CD4-positive, alpha-beta T cell treated with Interleukin-6 for 4 hours (primary cell): Measurements from ENCODE around the gene JAKMIP1.
"Not testable (repeated sequence)": the region's sequence is repeated elsewhere in the genome, so short reads cannot be mapped to it uniquely, and the experiment has no call there.

Experiments
- DNase-seq: peaks from one replicate; pipeline ENCODE4 v3.0.0-alpha.2; 2020; ENCODE audit warnings: mixed read lengths

Gene JAKMIP1

DNA sequence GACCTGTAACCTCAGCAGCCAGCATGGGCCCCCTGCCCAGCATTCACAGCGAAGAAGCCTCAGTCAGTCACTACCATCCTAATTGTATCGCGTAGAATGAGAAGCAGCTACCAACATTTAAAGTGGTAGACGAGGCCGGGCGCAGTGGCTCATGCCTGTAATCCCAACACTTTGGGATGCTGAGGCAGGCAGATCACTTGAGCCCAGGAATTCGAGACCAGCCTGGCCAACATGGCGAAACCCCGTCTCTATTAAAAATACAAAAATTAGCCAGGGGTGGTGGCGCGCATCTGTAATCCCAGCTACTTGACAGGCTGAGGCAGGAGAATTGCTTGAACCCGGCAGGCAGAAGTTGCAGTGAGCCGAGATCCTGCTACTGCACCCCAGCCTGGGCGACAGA lies 59.3 kb downstream of the JAKMIP1 start:
- DNase-seq, result not testable (repeated sequence)

- DNase-seq, result no peak
These were observed 62.6 kb downstream of the JAKMIP1 start for GRCh38 chr4:6137747-6138135.

DNA sequence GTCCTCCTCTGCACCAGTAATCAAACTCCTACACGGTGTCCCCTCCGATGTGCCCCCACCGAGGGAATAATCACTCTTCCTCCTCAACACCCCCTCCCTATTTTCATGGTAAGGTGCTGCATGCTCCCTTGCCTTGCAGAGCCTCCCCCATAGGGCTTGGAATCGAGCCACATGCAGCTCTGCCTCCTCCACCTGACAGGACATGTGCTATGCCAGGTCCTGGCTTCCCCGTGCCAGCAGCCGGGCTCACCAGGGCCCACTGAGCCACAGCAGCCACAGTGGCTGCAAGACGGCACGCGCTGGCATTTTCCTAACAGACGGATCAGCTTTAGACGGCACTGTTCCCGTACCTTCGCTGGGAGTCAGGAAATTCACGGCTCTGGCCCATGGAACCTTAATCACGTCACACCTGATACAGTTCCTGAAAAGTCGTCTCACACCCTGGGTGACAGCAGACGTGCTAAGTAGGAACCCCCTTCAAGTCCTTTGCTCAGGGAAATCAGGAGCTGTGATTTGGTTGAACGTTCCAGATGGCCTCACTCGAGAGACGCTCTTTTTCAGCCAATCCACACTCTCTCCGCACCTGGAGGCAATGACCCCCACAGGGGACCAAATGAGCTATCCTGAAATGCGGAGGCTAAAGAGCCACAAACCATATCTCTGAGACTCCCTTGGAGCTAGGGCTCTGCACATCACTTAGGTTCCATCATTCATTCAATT lies 63.2 kb downstream of the JAKMIP1 start:
- no peak for DNase-seq

DNA sequence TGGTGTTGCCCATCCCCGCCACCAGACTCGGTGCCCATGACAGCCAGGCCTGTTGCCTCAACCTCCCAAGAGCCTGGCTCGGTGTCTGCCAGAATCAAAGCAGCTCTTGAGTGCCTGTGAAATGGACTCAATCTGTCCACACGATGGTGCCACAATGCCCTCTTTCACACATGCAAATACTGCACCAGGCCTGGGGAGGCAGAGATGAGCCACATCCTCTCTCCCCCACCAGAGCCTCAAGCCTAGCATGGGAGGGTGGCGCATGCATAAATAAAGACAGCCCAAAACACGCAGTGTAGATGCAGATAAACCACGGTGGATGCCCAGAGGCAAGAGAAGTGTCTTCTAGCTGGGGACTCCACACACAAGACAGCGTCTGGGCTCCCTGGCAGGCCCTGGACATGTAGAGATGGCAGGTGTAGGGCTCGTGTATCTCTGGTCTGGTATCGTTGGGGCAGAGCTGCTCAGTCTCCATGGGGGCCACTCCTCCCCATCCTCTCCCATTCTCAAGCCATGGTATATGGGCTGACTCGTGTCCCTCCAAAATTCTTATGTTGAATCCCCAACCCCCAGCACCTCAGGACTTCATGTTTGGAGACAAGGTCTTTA lies 65.6 kb downstream of the JAKMIP1 start:
- DNase-seq, result peak; percentile 42

GRCh38 chr4:6132716-6133115 lies 67.6 kb downstream of the JAKMIP1 start:
- DNase-seq, result no peak

GRCh38 chr4:6128221-6128850 lies 72.0 kb downstream of the JAKMIP1 start:
- no peak for DNase-seq

GRCh38 chr4:6126971-6127745 lies 73.2 kb downstream of the JAKMIP1 start:
- no peak for DNase-seq

DNA sequence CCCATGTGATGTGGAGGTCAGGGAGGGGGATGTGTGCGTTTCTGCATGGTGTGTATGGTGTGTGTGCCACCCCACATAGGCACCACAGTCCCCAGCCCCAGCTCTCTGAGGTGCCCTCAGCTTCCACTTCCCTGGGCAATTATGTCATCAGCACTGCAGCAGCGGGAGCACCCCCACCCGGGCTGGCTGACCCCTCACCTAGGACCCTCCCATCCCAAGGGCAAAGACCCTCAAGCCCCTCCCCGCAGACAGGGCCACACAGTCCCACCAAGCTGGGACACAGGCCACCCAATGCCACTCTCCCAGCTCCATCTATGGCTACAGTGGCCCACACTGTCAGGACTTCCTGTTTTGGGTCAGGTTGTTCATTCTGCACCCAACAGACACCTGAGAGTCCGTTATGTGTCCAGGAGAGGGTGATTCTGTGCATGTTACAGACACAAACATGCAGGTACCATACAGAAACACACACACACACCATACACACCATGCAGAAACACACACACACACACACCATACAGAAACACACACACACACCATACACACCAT lies 75.2 kb downstream of the JAKMIP1 start:
- DNase-seq, result no peak

GRCh38 chr4:6124386-6125102 lies 75.8 kb downstream of the JAKMIP1 start:
- no peak for DNase-seq

GRCh38 chr4:6123976-6124375 lies 76.4 kb downstream of the JAKMIP1 start:
- no peak for DNase-seq

DNA sequence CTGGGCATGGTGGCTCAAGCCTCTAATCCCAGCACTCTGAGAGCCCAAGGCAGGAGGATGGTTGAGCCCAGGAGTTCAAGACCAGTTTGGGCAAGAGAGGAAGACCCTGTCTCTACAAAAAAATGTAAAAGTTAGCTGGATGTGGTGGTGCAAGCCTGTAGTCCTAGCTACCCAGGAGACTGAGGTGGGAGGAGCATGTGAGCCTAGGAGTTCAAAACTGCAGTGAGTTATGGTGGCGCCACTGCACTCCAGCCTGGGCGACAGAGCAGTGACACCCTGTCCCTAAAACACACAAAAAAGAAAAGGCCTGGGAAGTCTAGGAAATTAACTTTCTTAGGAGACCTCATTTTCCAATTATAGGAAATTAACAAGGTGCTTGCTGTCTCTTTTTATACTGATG lies 76.8 kb downstream of the JAKMIP1 start:
- no peak for DNase-seq

GRCh38 chr4:6123116-6123515 lies 77.2 kb downstream of the JAKMIP1 start:
- DNase-seq, result no peak

DNA sequence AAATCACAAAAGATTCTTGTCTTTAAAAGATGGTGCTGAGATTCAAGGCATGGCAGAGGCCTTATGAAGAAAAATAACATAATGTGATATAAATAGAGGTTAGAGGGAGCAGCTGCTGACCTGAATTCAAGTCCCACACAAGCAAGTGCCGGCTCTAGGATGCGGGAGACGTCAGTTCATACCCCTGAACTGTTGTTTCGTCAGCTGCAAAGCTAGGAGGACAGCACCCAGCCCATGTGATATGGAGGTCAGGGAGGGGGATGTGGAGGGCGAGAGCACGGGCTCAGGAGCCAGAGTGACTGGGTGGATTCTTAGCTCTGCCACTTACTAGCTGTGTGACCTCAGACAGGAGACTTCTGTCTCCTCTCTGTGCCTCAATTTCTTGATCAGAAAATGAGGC lies 77.9 kb downstream of the JAKMIP1 start:
- no peak for DNase-seq

- DNase-seq, result no peak
These were observed 78.4 kb downstream of the JAKMIP1 start for GRCh38 chr4:6121941-6122340.

GRCh38 chr4:6121276-6121850 lies 79.0 kb downstream of the JAKMIP1 start:
- DNase-seq, result no peak

GRCh38 chr4:6120361-6120760 lies 80.0 kb downstream of the JAKMIP1 start:
- DNase-seq, result no peak

GRCh38 chr4:6119507-6120020 lies 80.8 kb downstream of the JAKMIP1 start:
- DNase-seq, result no peak

- no peak for DNase-seq
These were observed 82.1 kb downstream of the JAKMIP1 start for GRCh38 chr4:6118201-6118600.

- DNase-seq, result no peak
These were observed 83.6 kb downstream of the JAKMIP1 start for GRCh38 chr4:6116696-6117285.

GRCh38 chr4:6115746-6116586 lies 84.4 kb downstream of the JAKMIP1 start:
- DNase-seq, result no peak

GRCh38 chr4:6115342-6115741 lies 85.0 kb downstream of the JAKMIP1 start:
- DNase-seq, result no peak
